Stomach (tissue), 9 donors: ENCODE results near the gene MB21D2. TPM values are rescaled to one million over a fixed set of nuclear protein-coding genes. Genes with fewer than 3 reads are reported as not detected.

ENCODE experiments used
- DNase-seq, 2 donors: peaks; one replicate each; pipeline versions ENCODE4 v3.0.0 to v3.0.0-alpha.2; 2013 to 2019
- H3K27ac ChIP-seq, 5 donors: fragments of 200-600 bp in 4 of 5; sonication (generic) in 4 of 5; one replicate each; pipeline ENCODE4 v1.5.1; 2013 to 2019; ENCODE audit warnings: mild to moderate bottlenecking in 1 of 5, moderate library complexity in 1 of 5
- H3K27me3 ChIP-seq, 3 donors: fragments of 200-600 bp; sonication (generic); one replicate each; pipeline ENCODE4 v1.5.1; 2017 to 2019; ENCODE audit warnings: mixed run types in 1 of 3
- H3K36me3 ChIP-seq, 4 donors: fragments of 200-600 bp; sonication (generic); 1 replicate in 3 of 4; 2 replicates in 1 of 4; pipeline ENCODE4 v1.5.1; 2016 to 2019
- H3K4me1 ChIP-seq, 4 donors: fragments of 200-600 bp; sonication (generic); one replicate each; pipeline ENCODE4 v1.5.1; 2016 to 2019
- H3K4me3 ChIP-seq, 4 donors: fragments of 200-600 bp; sonication (generic) in 3 of 4; one replicate each; pipeline ENCODE4 v1.5.1; 2016 to 2019; ENCODE audit warnings: mild to moderate bottlenecking in 1 of 4
- H3K9me3 ChIP-seq, 4 donors: fragments of 200-600 bp; sonication (generic); one replicate each; pipeline ENCODE4 v1.5.1; 2016 to 2019
- CTCF ChIP-seq, 7 experiments: fragments of 450-650 bp in 4 of 7; fragments of 200-600 bp in 3 of 7; sonication (generic) in 3 of 7; IDR thresholded peaks; one replicate each; pipeline ENCODE4 v1.5.1; 2016 to 2019; ENCODE audit warnings: antibody characterized with exemption in 7 of 7, control low read depth in 2 of 7, mild to moderate bottlenecking in 1 of 7
- EP300 ChIP-seq: sonication (generic); formaldehyde crosslinking; IDR thresholded peaks from one replicate; pipeline ENCODE4 v1.6.1; 2017; ENCODE audit warnings: antibody characterized with exemption
- POLR2A ChIP-seq, 4 donors: fragments of 450-650 bp; IDR thresholded peaks; one replicate each; pipeline ENCODE4 v1.6.1; 2016; ENCODE audit warnings: antibody characterized with exemption in 4 of 4, control low read depth in 2 of 4, mild to moderate bottlenecking in 1 of 4, moderate library complexity in 1 of 4
- POLR2AphosphoS5 ChIP-seq, 3 donors: sonication (generic); formaldehyde crosslinking; IDR thresholded peaks; one replicate each; pipeline ENCODE4 v1.6.1; 2016; ENCODE audit warnings: antibody characterized with exemption in 3 of 3
- WGBS, 5 donors: extraction: QIAGEN DNeasy Blood & Tissue Kit in 3 of 5; methylation state at CpG; one replicate each; pipeline versions ENCODE4 v1.1.5 to v1.1.7; 2013 to 2018; 5-methylcytosine and 5-hydroxymethylcytosine counted together
- intact Hi-C: fragments of 100-400 bp; cut with DNase I; formaldehyde crosslinking; loops from one replicate; pipeline ENCODE4 v1.15.1; 2023; ENCODE audit warnings: low total_unique reads
- polyA plus RNA-seq, 3 donors: library from polyadenylated mRNA; stranded (reverse); fragments of 200-250 nt; gene quantifications; one replicate each; pipeline ENCODE4 v1.2.3, GENCODE V29; 2013
- total RNA-seq, 5 donors: library from RNA; depleted of rRNA; stranded (reverse); fragments of >200 nt; gene quantifications; one replicate each; pipeline versions ENCODE4 v1.1.0 to v1.2.3, GENCODE V29; 2014 to 2016
- donor health status: healthy with polysubstance abuse.
- donor health status: Bipolar disorder and iron deficiency.
- donor health status: healthy.

MB21D2 gene
- total and polyA plus RNA-seq, 8 donors, result 0.45 to 15.1 (median 2.0) TPM

GRCh38 chr3:192958219-192958872 is 40.7 kb upstream of the MB21D2 start:
- Histone ChIP-seq H3K27ac (peak overlapping the region in 2 of 5 donors; percentile 24 to 70), H3K4me1 (no peaks in the 10 kb centered on the region), H3K36me3 (no peaks in the 10 kb centered on the region), H3K9me3 (no peaks in the 10 kb centered on the region), H3K4me3 (no peak overlapping the region), H3K27me3 (no peaks in the 10 kb centered on the region)
- no peak for TF ChIP-seq POLR2A (IDR thresholded peaks at IDR 0.05)
- TF ChIP-seq POLR2AphosphoS5 (IDR thresholded peaks at IDR 0.05), result no peak
- no peak for TF ChIP-seq EP300
- DNase-seq, result no peak
- intact Hi-C loops, result no loop called here

GRCh38 chr3:192957441-192958021 is 39.9 kb upstream of the MB21D2 start:
- H3K9me3 ChIP-seq, result no peaks in the 10 kb centered on the region
- intact Hi-C loops, result no loop called here
- no peak for TF ChIP-seq POLR2AphosphoS5 (IDR thresholded peaks at IDR 0.05)
- no peak for TF ChIP-seq CTCF (IDR thresholded peaks at IDR 0.05)
- no peak for TF ChIP-seq POLR2A (IDR thresholded peaks at IDR 0.05)
- no peak for TF ChIP-seq EP300
- WGBS, 5 donors, result 38 to 50% (median 46%) methylated on average over 6 of the region's 6 CpGs
- DNase-seq, result peak in 1 of 2 donors; percentile 64
- no peak overlapping the region for H3K4me3 ChIP-seq
- H3K4me1 ChIP-seq, result no peaks in the 10 kb centered on the region
- no peaks in the 10 kb centered on the region for H3K36me3 ChIP-seq
- H3K27me3 ChIP-seq, result no peaks in the 10 kb centered on the region
- peak overlapping the region in 4 of 5 donors; percentile 23 to 70 (median 36) for H3K27ac ChIP-seq

GRCh38 chr3:192953926-192954325 is 36.3 kb upstream of the MB21D2 start:
- Histone ChIP-seq H3K4me3 (no peak overlapping the region), H3K36me3 (no peaks in the 10 kb centered on the region), H3K9me3 (no peaks in the 10 kb centered on the region), H3K27ac (no peak overlapping the region), H3K27me3 (no peaks in the 10 kb centered on the region), H3K4me1 (no peaks in the 10 kb centered on the region)
- TF ChIP-seq POLR2AphosphoS5 (IDR thresholded peaks at IDR 0.05), result no peak
- no peak for TF ChIP-seq CTCF (IDR thresholded peaks at IDR 0.05)
- TF ChIP-seq POLR2A (IDR thresholded peaks at IDR 0.05), result no peak
- no peak for TF ChIP-seq EP300
- DNase-seq, result no peak
- WGBS, 5 donors, result 83 to 94% (median 90%) methylated on average over 5 of the region's 5 CpGs
- intact Hi-C loops, result no loop called here

- H3K4me3 ChIP-seq, result no peak overlapping the region
- intact Hi-C loops, result no loop called here
- H3K36me3 ChIP-seq, result no peaks in the 10 kb centered on the region
- TF ChIP-seq CTCF (IDR thresholded peaks at IDR 0.05) (no peak), POLR2A (IDR thresholded peaks at IDR 0.05) (no peak)
- DNase-seq, result no peak
- 85 to 97% (median 91%) methylated on average over 1 of the region's 1 CpG for WGBS, 5 donors
- no peaks in the 10 kb centered on the region for H3K9me3 ChIP-seq
- H3K4me1 ChIP-seq, result no peaks in the 10 kb centered on the region
- H3K27ac ChIP-seq, result no peak overlapping the region
- no peaks in the 10 kb centered on the region for H3K27me3 ChIP-seq
Observed at GRCh38 chr3:192947421-192947820, 29.8 kb upstream of the MB21D2 start.

GRCh38 chr3:192943393-192943792 is 25.7 kb upstream of the MB21D2 start:
- TF ChIP-seq POLR2A (IDR thresholded peaks at IDR 0.05), result no peak
- no peak for TF ChIP-seq CTCF (IDR thresholded peaks at IDR 0.05)
- TF ChIP-seq POLR2AphosphoS5 (IDR thresholded peaks at IDR 0.05), result no peak
- no peak for TF ChIP-seq EP300
- no peak for DNase-seq
- no peaks in the 10 kb centered on the region for H3K9me3 ChIP-seq
- no peaks in the 10 kb centered on the region for H3K4me1 ChIP-seq
- no peak overlapping the region for H3K27ac ChIP-seq
- no peaks in the 10 kb centered on the region for H3K36me3 ChIP-seq
- intact Hi-C loops, result no loop called here
- 80 to 92% (median 84%) methylated on average over 2 of the region's 2 CpGs for WGBS, 5 donors
- H3K4me3 ChIP-seq, result no peak overlapping the region
- H3K27me3 ChIP-seq, result no peaks in the 10 kb centered on the region
